Tibial nerve (tissue), 3 donors: ENCODE data around the gene HAVCR1.

Experiments used
- CTCF ChIP-seq, 5 experiments: fragments of 200-600 bp in 3 of 5; fragments of 450-650 bp in 2 of 5; sonication (generic) in 3 of 5; IDR thresholded peaks; one replicate each; pipeline ENCODE4 v1.5.1; 2016 to 2019; ENCODE audit warnings: antibody characterized with exemption in 5 of 5, mild to moderate bottlenecking in 3 of 5, moderate library complexity in 2 of 5
- POLR2A ChIP-seq, 2 donors: fragments of 450-650 bp; IDR thresholded peaks; one replicate each; pipeline ENCODE4 v1.6.1; 2017; ENCODE audit warnings: antibody characterized with exemption in 2 of 2, mild to moderate bottlenecking in 2 of 2, moderate library complexity in 2 of 2

GRCh38 chr5:157051604-157052245 lies 7.2 kb downstream of the HAVCR1 start:
- TF ChIP-seq CTCF (IDR thresholded peaks at IDR 0.05) (no peak), POLR2A (IDR thresholded peaks at IDR 0.05) (no peak)
